Memory B cell (primary cell): ENCODE results near the gene OR1D5.
"Not testable (repeated sequence)": the region's sequence is repeated elsewhere in the genome, so short reads cannot be mapped to it uniquely, and the experiment has no call there.

Source experiments
- ATAC-seq: fragments of 150-1000 bp; cut with Tn5 transposase; 2 replicates; pipeline ENCODE4 v1.10.0; 2021; ENCODE audit warnings: low read depth, mild to moderate bottlenecking, moderate library complexity
- DNase-seq, 2 donors: peaks; one replicate each; pipeline ENCODE4 v3.0.0; 2022; ENCODE audit warnings: low spot score in 2 of 2
- H3K27ac Mint-ChIP-seq: one replicate; pipeline ENCODE4 v1.8.0; 2022; ENCODE audit warnings: mild to moderate bottlenecking, moderate library complexity, mixed read lengths
- H3K27me3 Mint-ChIP-seq: one replicate; pipeline ENCODE4 v1.8.0; 2022; ENCODE audit warnings: mixed read lengths
- H3K36me3 Mint-ChIP-seq: one replicate; pipeline ENCODE4 v1.8.0; 2022; ENCODE audit warnings: mild to moderate bottlenecking, mixed read lengths
- H3K4me1 Mint-ChIP-seq: one replicate; pipeline ENCODE4 v1.8.0; 2022; ENCODE audit warnings: mixed read lengths
- H3K4me3 Mint-ChIP-seq: one replicate; pipeline ENCODE4 v1.8.0; 2022; ENCODE audit warnings: mild to moderate bottlenecking, moderate library complexity, mixed read lengths
- H3K9me3 Mint-ChIP-seq: one replicate; pipeline ENCODE4 v1.8.0; 2022; ENCODE audit warnings: mixed read lengths

The OR1D5 gene

DNA sequence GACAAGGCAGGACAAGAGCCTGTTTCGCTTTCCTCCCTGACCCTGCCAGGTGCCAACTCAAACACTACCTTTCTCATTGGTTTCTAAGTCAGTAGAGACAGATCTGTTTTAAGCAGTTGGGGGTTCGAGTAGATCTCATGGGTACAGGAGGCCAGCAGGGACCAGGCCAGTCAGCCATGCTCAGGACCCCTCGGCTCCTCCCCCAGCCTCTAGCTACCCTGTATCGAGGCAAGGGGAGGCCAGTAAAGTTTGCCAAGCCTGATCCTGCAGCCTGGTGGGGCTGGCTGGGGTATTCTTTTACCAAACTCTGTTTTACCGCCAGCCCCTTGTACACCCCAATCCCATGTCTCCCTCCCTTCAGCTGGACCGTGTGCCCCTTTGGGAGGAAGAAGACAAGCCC lies 26.6 kb downstream of the OR1D5 start:
- Mint-ChIP-seq H3K9me3 (no peaks in the 10 kb centered on the region), H3K4me1 (peaks cover 10% of the 10 kb centered on the region), H3K4me3 (no peak overlapping the region), H3K27ac (no peak overlapping the region), H3K36me3 (peaks cover 3% of the 10 kb centered on the region), H3K27me3 (peaks cover 13% of the 10 kb centered on the region)
- DNase-seq (peak in 1 of 2 donors; percentile 5), ATAC-seq (no peak)

DNA sequence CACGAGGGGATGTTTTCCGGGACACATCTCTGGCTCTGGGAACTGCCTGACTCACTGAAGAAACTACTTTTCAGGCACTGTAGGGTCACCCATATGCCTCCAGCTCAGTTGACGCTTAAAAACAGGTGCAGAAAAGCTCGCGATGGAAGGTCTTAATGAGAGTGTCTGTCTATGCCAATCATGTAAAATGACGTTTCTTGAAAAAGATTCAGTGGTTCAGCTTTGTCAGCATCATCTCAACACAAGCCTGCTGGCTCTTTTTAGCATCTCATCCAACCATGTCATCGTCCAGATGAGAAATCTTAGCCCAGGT lies 27.5 kb downstream of the OR1D5 start:
- H3K9me3 Mint-ChIP-seq = no peaks in the 10 kb centered on the region
- peaks cover 4% of the 10 kb centered on the region for H3K36me3 Mint-ChIP-seq
- no peak for ATAC-seq
- H3K4me1 Mint-ChIP-seq = peaks cover 10% of the 10 kb centered on the region
- DNase-seq = no peak
- peaks cover 9% of the 10 kb centered on the region for H3K27me3 Mint-ChIP-seq
- no peak overlapping the region for H3K4me3 Mint-ChIP-seq
- H3K27ac Mint-ChIP-seq = no peak overlapping the region

DNA sequence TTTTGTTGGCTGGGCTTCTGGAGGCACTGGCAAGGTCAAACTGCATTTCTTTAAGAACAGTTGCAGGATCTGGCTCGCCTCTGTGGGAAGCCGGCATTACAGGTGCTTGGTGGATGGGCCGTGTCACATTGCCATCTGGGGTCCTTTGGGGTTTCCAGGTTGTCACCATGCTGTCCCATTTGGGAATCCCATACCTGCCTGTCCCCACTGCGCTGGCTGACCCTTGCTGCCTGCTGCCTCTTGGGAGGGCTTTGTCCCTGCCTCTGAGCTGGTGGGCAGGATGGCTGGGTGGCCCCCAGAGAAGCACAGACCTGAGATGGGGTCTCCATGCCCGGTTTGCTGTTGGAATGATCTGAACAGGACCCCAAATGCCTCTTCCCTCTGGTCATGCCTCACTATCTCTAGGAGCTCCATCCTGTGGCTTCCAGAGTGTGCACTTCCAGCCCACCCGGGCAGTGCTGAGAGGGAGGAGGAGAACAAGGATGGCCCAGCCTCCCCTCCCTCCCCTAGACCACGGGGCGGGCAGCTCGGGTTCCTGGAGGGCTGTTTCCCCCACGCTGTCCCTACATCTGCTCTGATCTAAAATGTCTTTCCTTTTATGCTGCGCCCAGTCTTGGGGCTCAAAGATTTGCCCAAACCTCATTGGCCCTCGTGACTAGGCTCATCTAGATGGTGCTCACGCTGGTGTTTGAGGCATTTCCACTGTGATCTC lies 28.0 kb downstream of the OR1D5 start:
- H3K27me3 Mint-ChIP-seq = peaks cover 9% of the 10 kb centered on the region
- no peak overlapping the region for H3K27ac Mint-ChIP-seq
- H3K36me3 Mint-ChIP-seq = peaks cover 8% of the 10 kb centered on the region
- no peak for DNase-seq
- no peaks in the 10 kb centered on the region for H3K9me3 Mint-ChIP-seq
- no peak overlapping the region for H3K4me3 Mint-ChIP-seq
- no peak for ATAC-seq
- H3K4me1 Mint-ChIP-seq = peaks cover 10% of the 10 kb centered on the region

DNA sequence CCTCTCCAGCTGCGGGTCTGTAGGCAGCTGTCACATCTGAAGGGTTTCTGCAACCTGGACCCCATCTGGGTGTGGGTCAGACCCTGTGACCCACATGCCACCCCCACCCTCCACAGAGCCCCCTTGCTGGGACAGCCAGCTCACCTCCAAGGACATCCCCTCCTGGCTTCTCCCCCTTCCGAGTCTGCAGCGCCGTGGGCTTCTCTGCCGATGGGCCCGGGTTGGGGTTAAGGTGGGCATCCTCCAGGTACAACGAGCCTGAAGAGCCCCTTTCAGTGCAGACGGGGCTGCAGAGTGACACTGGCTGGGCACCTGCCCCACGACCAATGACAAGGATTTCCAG lies 28.9 kb downstream of the OR1D5 start:
- Mint-ChIP-seq H3K36me3 (peaks cover 11% of the 10 kb centered on the region), H3K27ac (no peak overlapping the region), H3K9me3 (no peaks in the 10 kb centered on the region), H3K4me3 (no peak overlapping the region), H3K4me1 (peaks cover 5% of the 10 kb centered on the region), H3K27me3 (peaks cover 4% of the 10 kb centered on the region)
- no peak for ATAC-seq
- no peak for DNase-seq

DNA sequence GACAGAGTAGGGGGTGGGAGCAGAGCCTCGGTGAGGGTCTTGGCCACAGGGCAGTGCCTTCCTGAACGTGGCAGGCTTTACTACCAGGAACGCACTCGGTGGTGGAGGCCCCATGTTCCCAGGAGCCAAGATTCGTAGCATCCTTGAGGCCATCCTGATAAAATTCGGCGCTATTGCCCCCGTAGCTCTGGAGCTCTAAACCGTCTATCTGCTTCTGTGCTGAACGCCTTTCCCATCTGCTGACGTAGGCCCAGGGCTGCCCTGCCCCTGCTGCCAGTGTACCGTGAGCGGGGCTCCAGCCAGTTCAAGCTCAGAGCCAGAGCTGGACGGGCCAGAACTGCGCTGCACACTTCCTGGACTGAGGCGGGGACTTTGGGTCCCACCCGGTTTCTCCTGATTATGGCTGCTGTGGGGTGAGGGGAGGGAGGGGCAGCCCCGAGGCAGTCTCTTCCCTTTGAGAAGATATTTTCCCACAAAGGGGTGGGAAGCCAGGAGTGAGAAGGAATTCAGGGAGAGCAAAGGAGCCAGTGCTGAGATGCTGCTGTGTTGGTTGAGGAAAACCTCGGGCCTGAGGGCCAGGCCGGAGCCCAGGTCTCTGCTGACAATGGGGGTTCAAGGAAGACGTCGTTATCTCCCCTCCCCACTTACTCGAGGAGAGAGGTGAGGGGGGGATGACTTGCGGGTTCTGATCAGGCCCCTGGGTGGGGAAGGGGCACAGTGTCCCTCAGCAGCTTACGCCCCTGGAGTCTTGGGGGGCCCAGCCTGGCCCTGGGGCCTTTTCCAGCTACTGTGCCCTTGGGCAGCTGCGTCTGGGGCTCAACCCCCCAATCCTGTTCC lies 29.4 kb downstream of the OR1D5 start:
- DNase-seq (no peak), ATAC-seq (no peak)
- H3K4me1 Mint-ChIP-seq = peaks cover 2% of the 10 kb centered on the region
- H3K27ac Mint-ChIP-seq = no peak overlapping the region
- H3K9me3 Mint-ChIP-seq = no peaks in the 10 kb centered on the region
- peaks cover 17% of the 10 kb centered on the region for H3K36me3 Mint-ChIP-seq
- H3K4me3 Mint-ChIP-seq = no peak overlapping the region
- peaks cover 2% of the 10 kb centered on the region for H3K27me3 Mint-ChIP-seq

DNA sequence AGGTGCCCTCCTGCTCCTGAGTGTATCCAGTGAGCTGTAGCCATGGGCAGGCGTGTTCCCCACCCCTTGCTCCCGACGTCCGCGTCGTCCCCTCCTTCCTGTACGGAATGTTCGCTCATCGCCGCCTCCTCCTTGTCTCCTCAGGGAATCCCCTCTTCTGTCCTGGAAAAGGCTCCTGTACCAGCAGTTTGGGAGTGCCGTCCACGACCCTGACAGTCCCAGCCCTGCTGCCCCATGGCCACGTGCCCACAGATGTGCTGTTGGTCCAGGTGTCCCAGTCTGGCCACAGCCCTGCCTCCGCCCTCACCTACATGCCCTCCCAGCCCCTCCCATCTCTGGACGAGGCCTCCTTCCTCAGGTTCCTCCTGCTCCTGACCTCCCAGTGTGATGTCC lies 30.2 kb downstream of the OR1D5 start:
- Mint-ChIP-seq H3K4me1 (no peaks in the 10 kb centered on the region), H3K4me3 (no peak overlapping the region), H3K27ac (no peak overlapping the region), H3K27me3 (no peaks in the 10 kb centered on the region), H3K9me3 (no peaks in the 10 kb centered on the region), H3K36me3 (peaks cover 21% of the 10 kb centered on the region)
- ATAC-seq (no peak), DNase-seq (no peak)

DNA sequence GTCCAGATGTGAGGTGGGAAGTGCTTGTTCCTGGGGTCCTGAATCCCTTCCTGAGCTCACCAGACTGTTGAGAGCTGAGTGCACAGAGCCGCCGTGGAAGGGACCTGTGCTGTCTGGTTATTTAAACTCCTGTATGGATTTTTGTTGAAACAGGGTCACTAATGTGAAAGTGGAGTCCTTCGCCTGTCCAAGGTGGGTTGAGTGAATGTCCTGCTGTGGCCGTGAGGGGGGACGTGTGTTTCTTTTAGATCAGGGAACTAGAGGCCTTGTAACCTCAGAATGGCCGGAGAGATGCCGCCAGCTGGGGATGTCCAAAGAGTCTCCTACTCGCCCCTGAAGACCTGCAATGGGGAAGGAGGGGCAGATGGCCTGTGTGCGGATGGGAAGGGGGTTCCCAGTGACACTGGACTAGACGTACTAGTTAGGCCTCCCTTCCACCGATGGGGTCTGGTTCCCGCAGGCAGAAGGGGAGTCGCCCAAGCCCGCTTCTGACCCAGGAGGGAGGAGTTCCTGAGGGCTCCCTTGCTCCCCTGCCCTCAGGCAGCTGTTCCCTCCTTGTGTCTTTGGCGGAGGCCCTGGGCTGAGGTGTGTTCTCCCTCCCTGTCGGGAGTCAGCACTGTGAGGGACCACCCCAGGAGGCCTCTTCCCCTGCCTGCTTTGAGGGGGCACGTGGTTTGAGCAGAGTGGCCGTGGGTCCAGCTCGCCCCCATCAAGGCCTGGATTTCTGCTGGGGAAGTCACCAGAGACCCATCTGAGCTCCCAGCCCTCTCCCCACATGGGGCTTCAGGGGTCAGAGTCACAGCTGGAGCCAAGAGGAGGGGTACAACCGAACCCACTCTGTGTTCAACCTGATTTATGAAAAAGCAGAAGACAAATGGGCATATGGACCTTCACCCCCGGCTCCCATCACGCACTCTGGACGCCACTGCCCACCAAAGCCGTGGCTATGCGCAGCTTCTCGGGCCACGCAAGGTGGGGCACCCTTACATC lies 30.9 kb downstream of the OR1D5 start:
- no peak overlapping the region for H3K27ac Mint-ChIP-seq
- ATAC-seq (no peak), DNase-seq (no peak)
- H3K4me3 Mint-ChIP-seq = no peak overlapping the region
- peaks cover 27% of the 10 kb centered on the region for H3K36me3 Mint-ChIP-seq
- no peaks in the 10 kb centered on the region for H3K9me3 Mint-ChIP-seq
- no peaks in the 10 kb centered on the region for H3K27me3 Mint-ChIP-seq
- H3K4me1 Mint-ChIP-seq = no peaks in the 10 kb centered on the region

DNA sequence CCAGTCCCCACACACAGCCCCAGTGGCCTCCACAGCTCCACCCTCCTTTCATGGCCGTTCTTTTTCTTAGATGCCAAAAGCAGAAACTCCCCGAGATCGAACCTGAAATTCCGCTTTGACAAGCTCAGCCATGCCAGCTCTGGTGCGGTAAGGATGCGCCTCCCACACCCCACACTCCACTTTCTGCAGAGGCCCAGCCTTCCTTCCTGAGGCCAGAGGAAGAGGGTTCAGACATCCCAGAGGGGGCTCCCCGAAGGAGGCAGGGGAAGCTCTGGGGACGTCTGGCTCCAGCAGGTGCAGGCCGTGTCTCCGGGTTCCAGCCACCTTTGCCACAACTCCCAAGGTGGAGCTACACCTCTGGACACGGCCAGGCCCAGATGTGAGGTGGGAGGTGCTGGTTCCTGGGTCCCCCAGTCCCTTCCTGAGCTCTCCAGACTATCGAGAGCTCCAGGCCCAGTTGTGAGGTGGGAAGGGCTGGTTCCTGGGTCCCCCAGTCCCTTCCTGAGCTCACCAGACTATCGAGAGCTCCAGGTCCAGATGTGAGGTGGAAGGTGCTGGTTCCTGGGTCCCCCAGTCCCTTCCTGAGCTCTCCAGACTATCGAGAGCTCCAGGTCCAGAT lies 32.4 kb downstream of the OR1D5 start:
- not testable (repeated sequence) for H3K27ac Mint-ChIP-seq, H3K4me1 Mint-ChIP-seq, DNase-seq, ATAC-seq, H3K27me3 Mint-ChIP-seq, H3K9me3 Mint-ChIP-seq, H3K4me3 Mint-ChIP-seq
- peaks cover 32% of the 10 kb centered on the region for H3K36me3 Mint-ChIP-seq

DNA sequence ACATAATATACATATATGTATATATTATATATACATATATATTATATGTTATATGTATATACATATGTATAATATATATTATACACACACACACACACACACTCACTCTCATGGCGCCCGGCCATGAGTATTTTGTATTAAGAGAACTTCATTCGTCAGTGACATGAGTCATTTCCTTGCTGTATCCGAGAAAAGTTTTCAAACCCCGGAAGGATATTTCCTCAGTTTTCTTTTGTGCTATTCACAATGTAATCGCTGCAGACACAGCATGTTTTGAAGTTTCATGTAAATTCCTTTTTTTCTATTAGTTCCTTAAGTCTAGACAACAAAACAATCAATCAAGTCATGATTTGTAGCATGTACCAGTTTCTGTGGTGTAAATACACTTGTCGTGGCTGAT lies 33.3 kb downstream of the OR1D5 start:
- no peak overlapping the region for H3K4me3 Mint-ChIP-seq
- no peak for ATAC-seq

DNA sequence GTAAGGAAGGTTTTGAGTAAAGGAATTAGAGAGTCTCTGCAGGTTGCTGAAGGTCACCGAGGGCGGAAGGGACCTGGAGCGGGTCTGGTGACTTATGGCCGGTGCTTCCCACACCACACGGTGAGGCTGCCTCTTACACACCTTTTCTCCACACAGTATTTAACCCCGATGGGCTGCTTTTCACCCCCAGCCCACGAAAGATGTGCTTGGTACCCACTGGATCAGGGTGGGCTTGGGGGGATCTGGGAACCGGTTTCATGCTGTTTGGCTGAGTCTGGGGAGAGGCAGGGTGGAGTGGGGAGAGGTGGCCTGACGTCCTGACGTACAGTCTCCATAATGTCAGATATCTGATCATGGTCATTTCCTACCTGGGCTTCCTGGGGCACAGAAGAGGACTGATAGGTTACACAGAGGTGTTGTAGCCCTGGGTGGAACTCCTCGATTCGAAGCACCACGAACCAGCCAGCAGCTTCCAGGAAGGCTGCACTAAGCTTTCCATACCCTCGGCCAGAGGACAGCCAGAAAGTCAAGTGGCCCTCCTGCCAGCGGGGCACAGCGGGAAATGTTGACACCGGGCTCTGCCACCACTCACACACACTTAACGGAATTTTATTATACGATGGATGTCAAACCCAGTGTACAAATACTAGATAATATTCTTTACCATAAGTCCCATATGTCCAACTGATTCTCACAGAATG lies 34.0 kb downstream of the OR1D5 start:
- peaks cover 32% of the 10 kb centered on the region for H3K36me3 Mint-ChIP-seq
- no peak for ATAC-seq
- no peaks in the 10 kb centered on the region for H3K4me1 Mint-ChIP-seq
- no peak overlapping the region for H3K4me3 Mint-ChIP-seq
- no peaks in the 10 kb centered on the region for H3K27me3 Mint-ChIP-seq
- no peak for DNase-seq
- H3K9me3 Mint-ChIP-seq = no peaks in the 10 kb centered on the region
- H3K27ac Mint-ChIP-seq = no peak overlapping the region

More for the DNA sequence above, 33.3 kb downstream of the OR1D5 start:
- H3K9me3 Mint-ChIP-seq = no peaks in the 10 kb centered on the region
- H3K27me3 Mint-ChIP-seq = no peaks in the 10 kb centered on the region
- H3K27ac Mint-ChIP-seq = no peak overlapping the region
- DNase-seq = no peak
- H3K36me3 Mint-ChIP-seq = peaks cover 32% of the 10 kb centered on the region
- no peaks in the 10 kb centered on the region for H3K4me1 Mint-ChIP-seq

DNA sequence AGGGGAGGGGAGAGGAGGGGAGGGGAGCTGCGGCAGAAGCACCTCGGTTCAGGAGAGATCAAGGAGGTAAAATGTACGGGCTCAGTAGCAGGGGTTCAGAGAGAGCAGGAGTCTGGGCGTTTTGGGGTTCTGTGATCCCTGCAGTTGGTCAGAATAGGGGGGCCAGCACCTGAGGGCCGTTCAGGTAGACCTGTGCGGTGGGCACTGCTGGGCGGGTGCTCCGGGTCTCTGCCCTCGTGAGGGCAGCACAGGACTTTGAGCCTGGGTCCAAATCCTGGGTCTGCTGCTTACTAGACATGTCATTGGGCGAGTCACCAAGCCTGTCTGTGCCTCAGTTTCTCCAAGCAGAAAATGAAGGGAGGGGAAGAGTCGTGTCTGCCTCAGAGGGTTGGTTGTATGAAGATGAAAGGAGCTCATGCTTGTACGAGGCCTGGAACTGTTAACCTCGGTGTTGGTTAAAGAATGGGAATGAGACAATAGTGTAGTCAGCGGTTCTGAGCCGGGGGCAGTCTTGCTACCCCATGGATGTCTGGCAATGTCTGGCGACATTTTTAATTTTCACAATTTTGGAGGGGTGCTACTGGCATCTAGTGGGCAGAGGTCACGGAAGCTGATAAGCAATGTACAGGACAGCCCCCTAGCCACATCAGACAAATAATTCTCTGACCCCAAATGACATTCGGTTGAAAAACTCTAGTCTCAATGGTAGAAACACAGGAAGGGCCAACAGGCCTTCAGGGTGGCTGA lies 35.4 kb downstream of the OR1D5 start:
- H3K4me3 Mint-ChIP-seq = no peak overlapping the region

DNA sequence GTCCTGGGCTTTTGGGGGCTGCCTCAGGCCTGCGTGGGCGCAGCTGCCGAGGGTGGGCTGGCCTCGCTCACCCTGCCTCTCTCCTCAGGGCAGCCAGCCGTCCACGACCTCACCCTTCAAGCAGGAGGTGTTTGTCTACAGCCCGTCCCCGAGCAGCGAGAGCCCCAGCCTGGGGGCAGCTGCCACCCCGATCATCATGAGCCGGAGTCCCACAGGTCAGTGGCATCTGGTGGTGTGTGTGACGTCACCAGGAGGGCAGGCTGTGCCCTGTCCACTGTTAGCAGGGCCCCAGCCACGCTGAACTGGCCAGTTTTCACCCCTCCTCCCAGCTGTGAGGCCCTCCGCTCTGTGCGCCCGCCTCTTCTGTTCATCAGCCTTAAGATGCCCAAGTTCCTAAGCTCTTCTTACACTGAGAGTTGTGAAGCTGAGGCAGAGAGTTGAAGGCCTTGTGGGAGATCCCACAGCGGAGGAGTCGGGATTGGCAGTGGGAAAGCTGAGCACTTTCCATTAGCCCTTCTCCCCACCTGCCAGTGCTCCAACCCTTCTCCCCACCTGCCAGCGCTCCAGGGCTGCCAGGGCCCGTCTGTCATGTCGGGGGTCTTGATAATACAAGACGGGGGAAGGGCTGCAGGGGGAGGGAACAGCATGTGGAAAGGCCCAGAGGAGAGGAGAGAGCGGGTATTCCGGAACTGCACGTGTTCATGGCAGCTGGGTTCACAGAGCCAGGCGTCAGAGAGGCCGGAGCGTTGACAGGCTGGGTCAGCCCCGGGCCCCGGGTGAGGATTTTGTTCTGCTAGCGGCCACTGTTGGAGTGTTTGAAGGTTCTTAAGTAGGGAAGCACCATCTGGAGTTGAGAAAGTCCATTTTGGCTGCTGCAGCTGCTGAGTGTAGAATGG lies 36.3 kb downstream of the OR1D5 start:
- Mint-ChIP-seq H3K27ac (no peak overlapping the region), H3K4me1 (peaks cover 3% of the 10 kb centered on the region), H3K36me3 (peaks cover 48% of the 10 kb centered on the region)

More for the DNA sequence above, 35.4 kb downstream of the OR1D5 start:
- Mint-ChIP-seq H3K9me3 (peaks cover 9% of the 10 kb centered on the region), H3K36me3 (peaks cover 41% of the 10 kb centered on the region), H3K27me3 (no peaks in the 10 kb centered on the region), H3K27ac (no peak overlapping the region), H3K4me1 (peaks cover 3% of the 10 kb centered on the region)
- DNase-seq (no peak), ATAC-seq (no peak)

More for the DNA sequence above, 36.3 kb downstream of the OR1D5 start:
- peaks cover 15% of the 10 kb centered on the region for H3K9me3 Mint-ChIP-seq
- H3K27me3 Mint-ChIP-seq = no peaks in the 10 kb centered on the region
- no peak overlapping the region for H3K4me3 Mint-ChIP-seq
- ATAC-seq (no peak), DNase-seq (no peak)
